GM23248 (cell line): ENCODE results near the gene SLC13A3. TPM values are rescaled to one million over a fixed set of nuclear protein-coding genes. Genes with fewer than 3 reads are reported as not detected.

Experiments used
- DNase-seq: peaks from one replicate; pipeline ENCODE4 v3.0.0-alpha.2; 2015
- H2AFZ ChIP-seq: fragments of 200-600 bp; sonication (generic); 2 replicates; pipeline ENCODE4 v1.6.1; 2016; ENCODE audit warnings: antibody characterized with exemption
- H3F3A ChIP-seq: fragments of 200-600 bp; sonication (generic); 2 replicates; pipeline ENCODE4 v1.6.1; 2016; ENCODE audit warnings: mild to moderate bottlenecking, antibody characterized with exemption, mixed run types; ENCODE audit not compliant: insufficient read depth
- H3K27ac ChIP-seq: fragments of 200-600 bp; sonication (generic); 2 replicates; pipeline ENCODE4 v1.5.1; 2016; ENCODE audit warnings: mild to moderate bottlenecking
- H3K27me3 ChIP-seq: fragments of 200-600 bp; sonication (generic); replicated peaks from 2 replicates; pipeline ENCODE4 v1.6.1; 2016; ENCODE audit warnings: mild to moderate bottlenecking; ENCODE audit not compliant: insufficient read depth
- H3K36me3 ChIP-seq: fragments of 200-600 bp; sonication (generic); 2 replicates; pipeline ENCODE4 v1.6.1; 2016; ENCODE audit warnings: low read depth, mild to moderate bottlenecking
- H3K4me1 ChIP-seq: fragments of 200-600 bp; sonication (generic); 2 replicates; pipeline ENCODE4 v1.6.1; 2016; ENCODE audit warnings: mild to moderate bottlenecking; ENCODE audit not compliant: insufficient read depth
- H3K4me2 ChIP-seq: fragments of 200-600 bp; sonication (generic); one replicate; pipeline ENCODE4 v1.6.1; 2016; ENCODE audit warnings: mild to moderate bottlenecking; ENCODE audit not compliant: unreplicated experiment
- H3K4me3 ChIP-seq: fragments of 200-600 bp; sonication (generic); 2 replicates; pipeline ENCODE4 v1.5.1; 2016; ENCODE audit warnings: mild to moderate bottlenecking
- H3K79me2 ChIP-seq: fragments of 200-600 bp; sonication (generic); 2 replicates; pipeline ENCODE4 v1.6.1; 2016; ENCODE audit warnings: mild to moderate bottlenecking; ENCODE audit not compliant: insufficient read depth
- H3K9ac ChIP-seq: fragments of 200-600 bp; sonication (generic); 2 replicates; pipeline ENCODE4 v1.6.1; 2016; ENCODE audit warnings: mild to moderate bottlenecking
- H3K9me2 ChIP-seq: fragments of 200-600 bp; sonication (generic); 2 replicates; pipeline ENCODE4 v1.6.1; 2016; ENCODE audit warnings: mixed run types, mild to moderate bottlenecking, moderate library complexity; ENCODE audit not compliant: insufficient read depth
- H3K9me3 ChIP-seq: fragments of 200-600 bp; sonication (generic); one replicate; pipeline ENCODE4 v1.6.1; 2017; ENCODE audit warnings: low read depth
- H4K20me1 ChIP-seq: fragments of 200-600 bp; sonication (generic); 2 replicates; pipeline ENCODE4 v1.6.0; 2016; ENCODE audit not compliant: insufficient read depth
- EZH2 ChIP-seq: fragments of 200-600 bp; sonication (generic); IDR thresholded peaks from 2 replicates; pipeline ENCODE4 v1.6.1; 2018; ENCODE audit warnings: antibody characterized with exemption, mild to moderate bottlenecking; ENCODE audit not compliant: insufficient read depth, poor library complexity, severe bottlenecking
- EZH2phosphoT487 ChIP-seq: fragments of 200-600 bp; sonication (generic); IDR thresholded peaks from 2 replicates; pipeline ENCODE4 v1.6.1; 2018; ENCODE audit warnings: antibody characterized with exemption, moderate library complexity, mild to moderate bottlenecking, low read depth; ENCODE audit not compliant: insufficient read depth
- WGBS, 2 experiments: methylation state at CpG; one replicate each; pipeline ENCODE4 v1.1.6; 2015 to 2017; ENCODE audit warnings: low lambda C conversion rate in 2 of 2, low coverage in 1 of 2; ENCODE audit errors: missing lambda C conversion rate in 2 of 2; 5-methylcytosine and 5-hydroxymethylcytosine counted together
- in situ Hi-C: fragments of 300-500 bp; cut with MboI; formaldehyde crosslinking; loops from 2 replicates; pipeline ENCODE4 v1.15.0; 2020
- polyA plus RNA-seq: library from polyadenylated mRNA; unstranded; fragments of >200 nt; fragmentation: Nextera tagmentation; extraction: Ambion mirVana; gene quantifications from 2 replicates; pipeline ENCODE4 v1.2.1, GENCODE V29; 2016
- total RNA-seq: library from RNA; depleted of rRNA; stranded (reverse); fragments of >200 nt; shearing (Covaris generic); gene quantifications from 2 replicates; pipeline ENCODE4 v1.2.3, GENCODE V29; 2014

The SLC13A3 gene
- total and polyA plus RNA-seq, 2 experiments from 2014 or later, result 2.4 to 4.6 TPM

DNA sequence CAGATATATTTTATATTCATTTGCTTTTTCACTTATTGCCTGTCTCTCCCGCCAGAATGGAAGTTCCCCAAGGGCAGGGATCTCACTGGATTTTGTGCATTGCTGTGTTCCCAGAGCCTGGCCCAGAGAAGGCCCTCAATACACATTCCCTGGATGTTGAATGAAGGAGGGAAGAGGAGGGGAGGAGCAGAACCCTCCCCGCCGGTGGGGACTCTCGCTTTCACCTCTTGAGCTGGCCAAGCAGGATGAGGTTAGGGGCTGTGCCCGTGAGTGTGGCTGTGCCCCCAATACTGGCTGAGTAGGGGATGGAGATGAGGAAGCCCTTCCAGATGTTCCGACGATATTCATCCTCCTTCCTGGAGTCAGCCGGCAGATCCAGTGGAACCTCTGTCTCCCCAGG, 55.3 kb downstream of the SLC13A3 start:
- no peak overlapping the region for H2AFZ ChIP-seq
- WGBS, 2 experiments, result 84 to 85% methylated on average over 8 of the region's 8 CpGs

GRCh38 chr20:46594725-46595124, 56.5 kb downstream of the SLC13A3 start:
- no peak overlapping the region for H3K4me3 ChIP-seq
- H3K27ac ChIP-seq, result no peak overlapping the region
- H3K79me2 ChIP-seq, result no peaks in the 10 kb centered on the region
- no peaks in the 10 kb centered on the region for H3K27me3 ChIP-seq
- WGBS, 2 experiments, result 23 to 24% methylated on average over 2 of the region's 2 CpGs
- no peak overlapping the region for H2AFZ ChIP-seq
- no peaks in the 10 kb centered on the region for H3F3A ChIP-seq
- H3K36me3 ChIP-seq, result no peaks in the 10 kb centered on the region
- in situ Hi-C loops, result no loop called here
- H3K9ac ChIP-seq, result no peak overlapping the region
- no peaks in the 10 kb centered on the region for H3K4me1 ChIP-seq
- H3K9me3 ChIP-seq, result no peaks in the 10 kb centered on the region
- TF ChIP-seq EZH2phosphoT487 (no peak), EZH2 (no peak)
- H3K4me2 ChIP-seq, result no peak overlapping the region
- H3K9me2 ChIP-seq, result no peaks in the 10 kb centered on the region
- no peaks in the 10 kb centered on the region for H4K20me1 ChIP-seq
- no peak for DNase-seq

More for the DNA sequence above, 55.3 kb downstream of the SLC13A3 start:
- no peak for TF ChIP-seq EZH2
- no peak for TF ChIP-seq EZH2phosphoT487
- in situ Hi-C loops, result no loop called here
- H3K4me2 ChIP-seq, result no peak overlapping the region
- no peak overlapping the region for H3K4me3 ChIP-seq
- H3K4me1 ChIP-seq, result no peaks in the 10 kb centered on the region
- H3K9me3 ChIP-seq, result no peaks in the 10 kb centered on the region
- no peaks in the 10 kb centered on the region for H3K27me3 ChIP-seq
- H3K36me3 ChIP-seq, result no peaks in the 10 kb centered on the region
- no peak overlapping the region for H3K27ac ChIP-seq
- H3K9ac ChIP-seq, result no peak overlapping the region
- H3F3A ChIP-seq, result no peaks in the 10 kb centered on the region
- H3K79me2 ChIP-seq, result no peaks in the 10 kb centered on the region
- H3K9me2 ChIP-seq, result no peaks in the 10 kb centered on the region
- DNase-seq, result no peak
- no peaks in the 10 kb centered on the region for H4K20me1 ChIP-seq

GRCh38 chr20:46592580-46593362, 58.5 kb downstream of the SLC13A3 start:
- no peaks in the 10 kb centered on the region for H3K79me2 ChIP-seq

DNA sequence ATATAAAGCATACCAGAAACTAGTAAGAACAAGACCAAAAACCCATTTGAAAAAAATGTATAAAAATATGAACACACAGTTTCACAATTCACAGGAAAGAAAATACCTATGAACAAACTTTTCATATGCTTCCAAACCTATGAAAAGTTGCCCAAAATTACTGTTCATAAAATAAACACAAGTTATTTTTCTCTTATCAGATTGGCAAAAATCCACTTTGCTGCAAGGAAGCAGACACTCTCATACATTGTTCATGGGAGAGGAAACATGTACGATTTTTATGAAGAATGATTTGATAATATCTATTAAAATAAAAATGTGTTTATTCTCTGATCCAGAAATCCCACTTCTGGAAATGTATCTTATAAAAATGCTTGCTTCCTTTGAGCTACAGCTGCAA, 60.8 kb downstream of the SLC13A3 start:
- in situ Hi-C loops, result no loop called here
- Histone ChIP-seq H3K9ac (no peak overlapping the region), H3F3A (no peaks in the 10 kb centered on the region), H3K79me2 (no peaks in the 10 kb centered on the region), H4K20me1 (no peaks in the 10 kb centered on the region), H3K9me3 (no peaks in the 10 kb centered on the region), H2AFZ (no peak overlapping the region), H3K36me3 (no peaks in the 10 kb centered on the region), H3K4me3 (no peak overlapping the region), H3K9me2 (no peaks in the 10 kb centered on the region), H3K4me1 (no peaks in the 10 kb centered on the region), H3K4me2 (no peak overlapping the region), H3K27ac (no peak overlapping the region), H3K27me3 (no peaks in the 10 kb centered on the region)
- TF ChIP-seq EZH2, result no peak
- no peak for TF ChIP-seq EZH2phosphoT487
- DNase-seq, result no peak
- 86 to 89% methylated on average over 1 of the region's 1 CpG for WGBS, 2 experiments

More at GRCh38 chr20:46592580-46593362, 58.5 kb downstream of the SLC13A3 start:
- Histone ChIP-seq H2AFZ (no peak overlapping the region), H3K36me3 (no peaks in the 10 kb centered on the region), H3K27me3 (no peaks in the 10 kb centered on the region), H3K27ac (no peak overlapping the region), H4K20me1 (no peaks in the 10 kb centered on the region), H3K4me3 (no peak overlapping the region), H3K4me1 (no peaks in the 10 kb centered on the region), H3F3A (no peaks in the 10 kb centered on the region), H3K9ac (no peak overlapping the region), H3K4me2 (no peak overlapping the region), H3K9me3 (no peaks in the 10 kb centered on the region), H3K9me2 (no peaks in the 10 kb centered on the region)
- WGBS, 2 experiments, result 79 to 80% methylated on average over 4 of the region's 4 CpGs
- peak; percentile 6 for DNase-seq
- TF ChIP-seq EZH2, result no peak
- no peak for TF ChIP-seq EZH2phosphoT487
- in situ Hi-C loops, result no loop called here
